Neural crest cell (in vitro differentiated cells): ENCODE measurements around the gene RETREG1. TPM values are rescaled to one million over a fixed set of nuclear protein-coding genes. Genes with fewer than 3 reads are reported as not detected.

Experiments
- DNase-seq: peaks from one replicate; pipeline ENCODE4 v3.0.0; 2021; ENCODE audit warnings: low read depth, mixed read lengths, low spot score
- H3K27ac Mint-ChIP-seq: one replicate; pipeline ENCODE4 v1.8.0; 2021; ENCODE audit warnings: mild to moderate bottlenecking, mixed read lengths; ENCODE audit not compliant: unreplicated experiment
- H3K27me3 Mint-ChIP-seq: 2 replicates; pipeline ENCODE4 v1.8.0; 2021; ENCODE audit warnings: low read depth, mild to moderate bottlenecking, mixed read lengths
- H3K36me3 Mint-ChIP-seq: 2 replicates; pipeline ENCODE4 v1.8.0; 2021; ENCODE audit warnings: low read depth, mild to moderate bottlenecking, mixed read lengths
- H3K4me1 Mint-ChIP-seq: 2 replicates; pipeline ENCODE4 v1.8.0; 2021; ENCODE audit warnings: mixed read lengths
- H3K4me3 Mint-ChIP-seq: one replicate; pipeline ENCODE4 v1.8.0; 2021; ENCODE audit warnings: mild to moderate bottlenecking, mixed read lengths
- H3K9me3 Mint-ChIP-seq: 2 replicates; pipeline ENCODE4 v1.8.0; 2021; ENCODE audit warnings: mixed read lengths
- CTCF ChIP-seq: fragments of 200-600 bp; sonication (generic); conservative IDR thresholded peaks from 2 replicates; pipeline ENCODE4 v1.5.0; 2021; ENCODE audit warnings: antibody characterized with exemption, mild to moderate bottlenecking
- total RNA-seq: library from RNA; stranded (reverse); gene quantifications from 2 replicates; pipeline ENCODE4 v1.2.1, GENCODE V29; 2021

Gene RETREG1
- total RNA-seq, 1 donor from 2014 or later = 6.2 TPM

- no peak for TF ChIP-seq CTCF
- H3K4me3 Mint-ChIP-seq = no peak overlapping the region
- no peaks in the 10 kb centered on the region for H3K4me1 Mint-ChIP-seq
- no peak for DNase-seq
- no peaks in the 10 kb centered on the region for H3K36me3 Mint-ChIP-seq
- no peaks in the 10 kb centered on the region for H3K9me3 Mint-ChIP-seq
- peaks cover 8% of the 10 kb centered on the region for H3K27me3 Mint-ChIP-seq
- no peak overlapping the region for H3K27ac Mint-ChIP-seq
Measured at GRCh38 chr5:16510098-16510497, 106.7 kb downstream of the RETREG1 start.

- H3K36me3 Mint-ChIP-seq = no peaks in the 10 kb centered on the region
- H3K9me3 Mint-ChIP-seq = no peaks in the 10 kb centered on the region
- no peak for TF ChIP-seq CTCF
- no peak overlapping the region for H3K27ac Mint-ChIP-seq
- H3K4me3 Mint-ChIP-seq = no peak overlapping the region
- H3K4me1 Mint-ChIP-seq = no peaks in the 10 kb centered on the region
- peaks cover 8% of the 10 kb centered on the region for H3K27me3 Mint-ChIP-seq
- no peak for DNase-seq
Measured at GRCh38 chr5:16508730-16509531, 107.9 kb downstream of the RETREG1 start.

- H3K27me3 Mint-ChIP-seq = peaks cover 8% of the 10 kb centered on the region
Measured at GRCh38 chr5:16507716-16508115, 109.1 kb downstream of the RETREG1 start.

GRCh38 chr5:16505904-16506303 lies 110.9 kb downstream of the RETREG1 start:
- TF ChIP-seq CTCF = no peak
- H3K36me3 Mint-ChIP-seq = no peaks in the 10 kb centered on the region
- H3K4me3 Mint-ChIP-seq = no peak overlapping the region
- H3K9me3 Mint-ChIP-seq = no peaks in the 10 kb centered on the region
- peaks cover 9% of the 10 kb centered on the region for H3K4me1 Mint-ChIP-seq
- DNase-seq = no peak
- H3K27ac Mint-ChIP-seq = no peak overlapping the region
- peaks cover 8% of the 10 kb centered on the region for H3K27me3 Mint-ChIP-seq

More at GRCh38 chr5:16507716-16508115, 109.1 kb downstream of the RETREG1 start:
- H3K9me3 Mint-ChIP-seq = no peaks in the 10 kb centered on the region
- no peak for DNase-seq
- no peak overlapping the region for H3K4me3 Mint-ChIP-seq
- H3K27ac Mint-ChIP-seq = no peak overlapping the region
- no peak for TF ChIP-seq CTCF
- no peaks in the 10 kb centered on the region for H3K36me3 Mint-ChIP-seq
- peaks cover 3% of the 10 kb centered on the region for H3K4me1 Mint-ChIP-seq

GRCh38 chr5:16505140-16505891 lies 111.5 kb downstream of the RETREG1 start:
- Mint-ChIP-seq H3K4me3 (no peak overlapping the region), H3K27me3 (peaks cover 8% of the 10 kb centered on the region), H3K9me3 (no peaks in the 10 kb centered on the region), H3K36me3 (no peaks in the 10 kb centered on the region), H3K4me1 (peaks cover 9% of the 10 kb centered on the region), H3K27ac (no peak overlapping the region)
- TF ChIP-seq CTCF = no peak
- no peak for DNase-seq
